ENCODE measurements around the gene COX5A. TPM values are rescaled to one million over a fixed set of nuclear protein-coding genes. Genes with fewer than 3 reads are reported as not detected.
A peak's percentile ranks its signal among the peaks of the same experiment; 100 is the strongest.

The COX5A gene
- total RNA-seq, result 10 to 100 TPM; 27.8 to 51.3 (median 32.1) TPM

GRCh38 chr15:74937590-74938371 lies at the start of gene COX5A:
COX5A (minus strand) TSS chr15:74938073; CDS start chr15:74938014, 59 bp downstream.
- peak; percentile 89 to 93 for DNase-seq (ENCODE audit: low spot score in 2 of 2)
- WGBS, 2 donors, result 0 to 2% methylated on average over 28 to 62 of the region's 85 CpGs
- Histone ChIP-seq H3K4me3 (peak within 1 kb of the TSS; percentile 58 to 99 (median 92)), H3K27me3 (no peaks in the 10 kb centered on the region), H3K4me1 (peaks cover 0 to 38% (median 9%) of the 10 kb centered on the region in 4 donors), H3K9me3 (no peaks in the 10 kb centered on the region), H3K36me3 (no peaks in the 10 kb centered on the region), H3K27ac (peak within 1 kb of the TSS; percentile 68 to 96 (median 90))
- TF ChIP-seq CTCF (IDR thresholded peaks at IDR 0.05) (peak in 2 of 5 experiments; percentile 17 to 42), EP300 (IDR thresholded peaks at IDR 0.05) (peak in 1 of 2 donors; percentile 81), POLR2A (IDR thresholded peaks at IDR 0.05) (peak; percentile 53 to 69)

DNA sequence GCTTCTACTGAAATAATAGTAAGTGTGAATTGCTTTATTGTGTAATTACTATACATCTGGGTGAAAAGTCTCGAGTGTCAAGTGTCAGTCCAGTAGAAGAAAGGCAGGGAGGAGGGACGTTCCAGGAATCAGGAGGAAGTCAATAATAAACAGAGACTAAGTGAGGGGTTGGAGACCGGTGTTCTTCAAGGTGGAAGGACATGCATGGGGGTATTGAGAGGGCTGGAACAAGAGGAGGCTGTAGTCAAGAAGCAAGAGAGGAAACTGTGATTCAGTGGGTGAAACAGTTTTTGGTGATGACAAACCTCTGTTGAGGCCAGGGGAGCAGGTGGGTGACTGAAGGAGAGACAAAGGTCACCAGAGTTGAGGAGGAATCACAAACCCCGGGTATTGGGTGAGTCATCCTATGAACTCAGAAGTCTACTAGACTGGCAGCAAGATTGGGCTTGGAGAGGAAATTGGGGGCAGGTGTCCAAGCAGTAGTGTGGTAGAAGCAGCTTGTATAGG lies 45.9 kb upstream of the COX5A start:
- H3K27ac ChIP-seq, result no peak overlapping the region
- no peaks in the 10 kb centered on the region for H3K36me3 ChIP-seq
- no peak for DNase-seq (ENCODE audit: low spot score in 2 of 2)
- WGBS, 2 donors, result 20 to 22% methylated on average over 4 of the region's 4 CpGs
- peaks cover 0 to 3% (median 0%) of the 10 kb centered on the region in 4 donors for H3K4me1 ChIP-seq
- TF ChIP-seq CTCF (IDR thresholded peaks at IDR 0.05) (no peak), POLR2A (IDR thresholded peaks at IDR 0.05) (no peak), EP300 (IDR thresholded peaks at IDR 0.05) (no peak)
- H3K4me3 ChIP-seq, result no peak overlapping the region
- no peaks in the 10 kb centered on the region for H3K9me3 ChIP-seq
- H3K27me3 ChIP-seq, result no peaks in the 10 kb centered on the region

GRCh38 chr15:74982183-74982582 lies 44.3 kb upstream of the COX5A start:
- TF ChIP-seq POLR2A (IDR thresholded peaks at IDR 0.05) (no peak), CTCF (IDR thresholded peaks at IDR 0.05) (no peak), EP300 (IDR thresholded peaks at IDR 0.05) (no peak)
- no peaks in the 10 kb centered on the region for H3K27me3 ChIP-seq
- H3K9me3 ChIP-seq, result no peaks in the 10 kb centered on the region
- H3K27ac ChIP-seq, result no peak overlapping the region
- H3K4me3 ChIP-seq, result no peak overlapping the region
- no peaks in the 10 kb centered on the region for H3K36me3 ChIP-seq
- 60 to 79% methylated on average over 5 of the region's 5 CpGs for WGBS, 2 donors
- no peak for DNase-seq (ENCODE audit: low spot score in 2 of 2)
- H3K4me1 ChIP-seq, result peaks cover 0 to 15% (median 0%) of the 10 kb centered on the region in 4 donors

GRCh38 chr15:74978503-74978902 lies 40.6 kb upstream of the COX5A start:
- H3K4me1 ChIP-seq, result peaks cover 0 to 15% (median 0%) of the 10 kb centered on the region in 4 donors
- no peak overlapping the region for H3K4me3 ChIP-seq
- no peaks in the 10 kb centered on the region for H3K27me3 ChIP-seq
- no peaks in the 10 kb centered on the region for H3K9me3 ChIP-seq
- H3K27ac ChIP-seq, result peak overlapping the region in 2 of 4 donors; percentile 50 to 52
- DNase-seq (ENCODE audit: low spot score in 2 of 2), result no peak
- H3K36me3 ChIP-seq, result no peaks in the 10 kb centered on the region
- WGBS, 2 donors, result 24 to 27% methylated on average over 3 of the region's 3 CpGs
- TF ChIP-seq POLR2A (IDR thresholded peaks at IDR 0.05) (no peak), CTCF (IDR thresholded peaks at IDR 0.05) (no peak), EP300 (IDR thresholded peaks at IDR 0.05) (no peak)

- WGBS, 2 donors, result 58 to 69% methylated on average over 1 of the region's 1 CpG
Observed at GRCh38 chr15:74978077-74978476, 40.2 kb upstream of the COX5A start.

More at GRCh38 chr15:74978077-74978476, 40.2 kb upstream of the COX5A start:
- H3K36me3 ChIP-seq, result no peaks in the 10 kb centered on the region
- H3K27me3 ChIP-seq, result no peaks in the 10 kb centered on the region
- H3K9me3 ChIP-seq, result no peaks in the 10 kb centered on the region
- H3K27ac ChIP-seq, result peak overlapping the region in 2 of 4 donors; percentile 44 to 50
- H3K4me1 ChIP-seq, result peaks cover 0 to 15% (median 0%) of the 10 kb centered on the region in 4 donors
- DNase-seq (ENCODE audit: low spot score in 2 of 2), result no peak
- no peak overlapping the region for H3K4me3 ChIP-seq
- no peak for TF ChIP-seq POLR2A (IDR thresholded peaks at IDR 0.05)
- TF ChIP-seq EP300 (IDR thresholded peaks at IDR 0.05), result no peak
- TF ChIP-seq CTCF (IDR thresholded peaks at IDR 0.05), result no peak
